ENCODE data around the gene ZNF689. TPM values are rescaled to one million over a fixed set of nuclear protein-coding genes. Genes with fewer than 3 reads are reported as not detected.
A peak's percentile ranks its signal among the peaks of the same experiment; 100 is the strongest.

The ZNF689 gene
- total and polyA plus RNA-seq, 2 of the 13 experiments (the other 11 are each of a cell fraction or from before 2014, with no cell fraction given) = 9.7 to 19.5 TPM

- TF ChIP-seq TBP (CRISPR knock-in tag; IDR thresholded peaks at IDR 0.05) (no peak), RBAK (CRISPR knock-in tag; IDR thresholded peaks at IDR 0.05) (peak; percentile 69; the same call in 1 of the 2 replicates), ZNF652 (CRISPR knock-in tag; IDR thresholded peaks at IDR 0.05; ENCODE audit: borderline replicate concordance, low read depth) (no peak), MATR3 (CRISPR knock-in tag; IDR thresholded peaks at IDR 0.05) (0 out of 2 replicates have a peak, but pooled peaks have one; percentile 29), ZNF3 (CRISPR knock-in tag; IDR thresholded peaks at IDR 0.05) (no peak; the same call in 1 of the 2 replicates), KLF13 (CRISPR knock-in tag; IDR thresholded peaks at IDR 0.05) (no peak), RXRA (CRISPR knock-in tag; IDR thresholded peaks at IDR 0.05) (peak; percentile 61), SMAD1 (CRISPR knock-in tag; IDR thresholded peaks at IDR 0.05; ENCODE audit: borderline replicate concordance, low read depth) (no peak), ISL2 (CRISPR knock-in tag; IDR thresholded peaks at IDR 0.05) (no peak; the same call in none of the 2 replicates), ZNF747 (CRISPR knock-in tag; IDR thresholded peaks at IDR 0.05; ENCODE audit: borderline replicate concordance) (no peak), ZNF615 (CRISPR knock-in tag; IDR thresholded peaks at IDR 0.05; ENCODE audit: borderline replicate concordance) (no peak; the same call in 1 of the 2 replicates), SAFB2 (CRISPR knock-in tag; IDR thresholded peaks at IDR 0.05; ENCODE audit: borderline replicate concordance, low read depth) (no peak), U2AF1 (optimal IDR thresholded peaks at IDR 0.05; ENCODE audit: low read depth, low read length) (no peak), ZSCAN20 (CRISPR knock-in tag; IDR thresholded peaks at IDR 0.05; ENCODE audit: borderline replicate concordance) (no peak), ZMYM2 (CRISPR knock-in tag; IDR thresholded peaks at IDR 0.05) (peak; percentile 38; the same call in 1 of the 2 replicates), ZNF264 (CRISPR knock-in tag; IDR thresholded peaks at IDR 0.05) (no peak; the same call in none of the 2 replicates), SMAD3 (CRISPR knock-in tag; IDR thresholded peaks at IDR 0.05) (peak; percentile 22; the same call in 1 of the 2 replicates), STAT5B (CRISPR knock-in tag; IDR thresholded peaks at IDR 0.05) (no peak), MZF1 (CRISPR knock-in tag; IDR thresholded peaks at IDR 0.05; ENCODE audit: borderline replicate concordance) (no peak), ELK4 (CRISPR knock-in tag; IDR thresholded peaks at IDR 0.05; ENCODE audit: borderline replicate concordance) (no peak), SMC3 (IDR thresholded peaks at IDR 0.05; ENCODE audit: low read length) (no peak), CC2D1A (CRISPR knock-in tag; IDR thresholded peaks at IDR 0.05) (0 out of 2 replicates have a peak, but pooled peaks have one; percentile 50), MBD4 (IDR thresholded peaks at IDR 0.05; ENCODE audit: borderline replicate concordance, low read length) (no peak), ZFAT (CRISPR knock-in tag; conservative IDR thresholded peaks at IDR 0.05) (no peak), CBX1 (IDR thresholded peaks at IDR 0.05; ENCODE audit: low read depth) (peak; percentile 78), ZNF367 (CRISPR knock-in tag; IDR thresholded peaks at IDR 0.05; ENCODE audit: borderline replicate concordance) (no peak), THAP9 (CRISPR knock-in tag; IDR thresholded peaks at IDR 0.05; ENCODE audit: borderline replicate concordance) (peak; percentile 97), ZNF670 (CRISPR knock-in tag; IDR thresholded peaks at IDR 0.05; ENCODE audit: borderline replicate concordance) (peak; percentile 87)
These were observed 52.0 kb downstream of the ZNF689 start, which contains the start of gene ZNF764 (continued) for GRCh38 chr16:30557957-30558788.

All from HepG2 (cell line).